Spleen (tissue), 7 donors: ENCODE data around the gene ARMC9.

Experiments used
- POLR2A ChIP-seq, 3 donors: fragments of 450-650 bp; IDR thresholded peaks; one replicate each; pipeline ENCODE4 v1.5.1; 2017; ENCODE audit warnings: antibody characterized with exemption in 3 of 3, mild to moderate bottlenecking in 1 of 3
- POLR2AphosphoS5 ChIP-seq, 3 donors: sonication (generic); formaldehyde crosslinking; IDR thresholded peaks; one replicate each; pipeline ENCODE4 v1.5.1; 2017; ENCODE audit warnings: antibody characterized with exemption in 3 of 3
- TF ChIP-seq, protein P1 (sequence below), 11 experiments: fragments of 200-600 bp in 7 of 11; fragments of 450-650 bp in 4 of 11; sonication (generic) in 4 of 11; IDR thresholded peaks in 8 of 11; conservative IDR thresholded peaks in 3 of 11; 1 replicate in 7 of 11; 2 replicates in 4 of 11; pipeline versions ENCODE4 v1.4.0 to v1.8.0; 2016 to 2021; ENCODE audit warnings: antibody characterized with exemption in 11 of 11, inconsistent platforms in 4 of 11, mild to moderate bottlenecking in 1 of 11
- donor health status: DM: no; HTN: no; CAD: no; lungs with moderate emphysema.
- donor health status: DM: no; HTN: no; CAD: no.
- donor health status: DM: no; HTN: no; CAD: no.

GRCh38 chr2:231300020-231300721, 101.7 kb downstream of the ARMC9 start:
- TF ChIP-seq POLR2AphosphoS5 (IDR thresholded peaks at IDR 0.05), result no peak
- no peak for TF ChIP-seq POLR2A (IDR thresholded peaks at IDR 0.05)
- TF ChIP-seq, protein P1, sequence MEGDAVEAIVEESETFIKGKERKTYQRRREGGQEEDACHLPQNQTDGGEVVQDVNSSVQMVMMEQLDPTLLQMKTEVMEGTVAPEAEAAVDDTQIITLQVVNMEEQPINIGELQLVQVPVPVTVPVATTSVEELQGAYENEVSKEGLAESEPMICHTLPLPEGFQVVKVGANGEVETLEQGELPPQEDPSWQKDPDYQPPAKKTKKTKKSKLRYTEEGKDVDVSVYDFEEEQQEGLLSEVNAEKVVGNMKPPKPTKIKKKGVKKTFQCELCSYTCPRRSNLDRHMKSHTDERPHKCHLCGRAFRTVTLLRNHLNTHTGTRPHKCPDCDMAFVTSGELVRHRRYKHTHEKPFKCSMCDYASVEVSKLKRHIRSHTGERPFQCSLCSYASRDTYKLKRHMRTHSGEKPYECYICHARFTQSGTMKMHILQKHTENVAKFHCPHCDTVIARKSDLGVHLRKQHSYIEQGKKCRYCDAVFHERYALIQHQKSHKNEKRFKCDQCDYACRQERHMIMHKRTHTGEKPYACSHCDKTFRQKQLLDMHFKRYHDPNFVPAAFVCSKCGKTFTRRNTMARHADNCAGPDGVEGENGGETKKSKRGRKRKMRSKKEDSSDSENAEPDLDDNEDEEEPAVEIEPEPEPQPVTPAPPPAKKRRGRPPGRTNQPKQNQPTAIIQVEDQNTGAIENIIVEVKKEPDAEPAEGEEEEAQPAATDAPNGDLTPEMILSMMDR (IDR thresholded peaks at IDR 0.05 in 8 of 11, conservative IDR thresholded peaks at IDR 0.05 in 3 of 11), result no peak
